ENCODE measurements around the gene MMP21.

GRCh38 chr10:125769175-125769574 is 6.4 kb downstream of the MMP21 start:
- TF ChIP-seq CTCF (conservative IDR thresholded peaks at IDR 0.05 in 1 of 2, IDR thresholded peaks at IDR 0.05 in 1 of 2; ENCODE audit: extremely low read depth in 1 of 2, insufficient read depth in 1 of 2, low read depth in 1 of 2, low read length in 2 of 2) (no peak), EZH2 (IDR thresholded peaks at IDR 0.05; ENCODE audit: borderline replicate concordance, low read length) (no peak)

Data from mammary epithelial cell (primary cell).